GM23248 (cell line): Measurements from ENCODE around the gene ZDHHC16.
"Not testable (repeated sequence)": the region's sequence is repeated elsewhere in the genome, so short reads cannot be mapped to it uniquely, and the experiment has no call there.

Experiments used
- EZH2 ChIP-seq: fragments of 200-600 bp; sonication (generic); IDR thresholded peaks from 2 replicates; pipeline ENCODE4 v1.6.1; 2018; ENCODE audit warnings: antibody characterized with exemption, mild to moderate bottlenecking; ENCODE audit not compliant: insufficient read depth, poor library complexity, severe bottlenecking
- EZH2phosphoT487 ChIP-seq: fragments of 200-600 bp; sonication (generic); IDR thresholded peaks from 2 replicates; pipeline ENCODE4 v1.6.1; 2018; ENCODE audit warnings: antibody characterized with exemption, moderate library complexity, mild to moderate bottlenecking, low read depth; ENCODE audit not compliant: insufficient read depth

- not testable (repeated sequence) for TF ChIP-seq EZH2, EZH2phosphoT487
Observed at GRCh38 chr10:97468781-97469180, 22.8 kb downstream of the ZDHHC16 start.
